Measurements from ENCODE around the gene DNAJC7.
"Not testable (repeated sequence)": the region's sequence is repeated elsewhere in the genome, so short reads cannot be mapped to it uniquely, and the experiment has no call there.

DNAJC7 gene

GRCh38 chr17:42040818-42041217, 23.6 kb upstream of the DNAJC7 start:
- no peak for DNase-seq (ENCODE audit: low spot score)

GRCh38 chr17:42039794-42040763, 22.8 kb upstream of the DNAJC7 start:
- no peak for DNase-seq (ENCODE audit: low spot score)

GRCh38 chr17:42038221-42038973, 21.2 kb upstream of the DNAJC7 start:
- DNase-seq (ENCODE audit: low spot score), result no peak

GRCh38 chr17:42034059-42034458, 16.8 kb upstream of the DNAJC7 start:
- no peak for DNase-seq (ENCODE audit: low spot score)

GRCh38 chr17:42031584-42031983, 14.3 kb upstream of the DNAJC7 start:
- no peak for DNase-seq (ENCODE audit: low spot score)

- no peak for DNase-seq (ENCODE audit: low spot score)
Observed at GRCh38 chr17:42028791-42029127, 11.5 kb upstream of the DNAJC7 start.

GRCh38 chr17:42027961-42028790, 10.9 kb upstream of the DNAJC7 start:
- no peak for DNase-seq (ENCODE audit: low spot score)

- DNase-seq (ENCODE audit: low spot score), result no peak
Observed at GRCh38 chr17:42027590-42027889, 10.3 kb upstream of the DNAJC7 start.

GRCh38 chr17:42026857-42027589, 9.8 kb upstream of the DNAJC7 start:
- DNase-seq (ENCODE audit: low spot score), result no peak

GRCh38 chr17:42025936-42026335, 8.7 kb upstream of the DNAJC7 start:
- DNase-seq (ENCODE audit: low spot score), result no peak

- DNase-seq (ENCODE audit: low spot score), result no peak
Observed at GRCh38 chr17:42025191-42025579, 7.9 kb upstream of the DNAJC7 start.

GRCh38 chr17:42023524-42024349, 6.5 kb upstream of the DNAJC7 start:
- no peak for DNase-seq (ENCODE audit: low spot score)

- DNase-seq (ENCODE audit: low spot score), result not testable (repeated sequence)
Observed at GRCh38 chr17:42020845-42021244, 3.6 kb upstream of the DNAJC7 start.

GRCh38 chr17:42019509-42020404, 2.5 kb upstream of the DNAJC7 start, which contains the start of gene NKIRAS2:
NKIRAS2 (plus strand) TSS chr17:42020090; CDS start chr17:42021578, 1,488 bp downstream.
- peak; percentile 79 for DNase-seq (ENCODE audit: low spot score)

GRCh38 chr17:42018988-42019387, 1.7 kb upstream of the DNAJC7 start:
- no peak for DNase-seq (ENCODE audit: low spot score)

- DNase-seq (ENCODE audit: low spot score), result no peak
Observed at GRCh38 chr17:42018339-42018738, 1.1 kb upstream of the DNAJC7 start.

- no peak for DNase-seq (ENCODE audit: low spot score)
Observed at GRCh38 chr17:42017866-42018200, 594 bp upstream of the DNAJC7 start.

- peak; percentile 66 for DNase-seq (ENCODE audit: low spot score)
Observed at GRCh38 chr17:42016411-42016831, 818 bp downstream of the DNAJC7 start.

- DNase-seq (ENCODE audit: low spot score), result not testable (repeated sequence)
Observed at GRCh38 chr17:42013740-42014139, 3.5 kb downstream of the DNAJC7 start.

GRCh38 chr17:42012363-42012762, 4.9 kb downstream of the DNAJC7 start:
- not testable (repeated sequence) for DNase-seq (ENCODE audit: low spot score)

Measured in pons (tissue), 1 donor.